A549 treated with DMSO at 1 μM for 4 hours (cell line): ENCODE results near the gene SMCO1. TPM values are rescaled to one million over a fixed set of nuclear protein-coding genes. Genes with fewer than 3 reads are reported as not detected.

ENCODE experiments used
- total RNA-seq: library from RNA; stranded (reverse); fragments of 200-300 nt; extraction: Qiagen RNA extraction; gene quantifications from 5 replicates; pipeline ENCODE4 v1.2.3, GENCODE V29; 2022; ENCODE audit warnings: low read depth

Gene SMCO1, protein sequence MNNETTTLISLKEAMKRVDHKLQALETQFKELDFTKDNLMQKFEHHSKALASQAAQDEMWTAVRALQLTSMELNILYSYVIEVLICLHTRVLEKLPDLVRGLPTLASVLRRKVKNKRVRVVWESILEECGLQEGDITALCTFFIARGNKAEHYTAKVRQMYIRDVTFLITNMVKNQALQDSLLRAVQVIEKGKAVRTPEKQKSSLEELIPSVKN
- total RNA-seq, result not detected in 5 replicates

DNA sequence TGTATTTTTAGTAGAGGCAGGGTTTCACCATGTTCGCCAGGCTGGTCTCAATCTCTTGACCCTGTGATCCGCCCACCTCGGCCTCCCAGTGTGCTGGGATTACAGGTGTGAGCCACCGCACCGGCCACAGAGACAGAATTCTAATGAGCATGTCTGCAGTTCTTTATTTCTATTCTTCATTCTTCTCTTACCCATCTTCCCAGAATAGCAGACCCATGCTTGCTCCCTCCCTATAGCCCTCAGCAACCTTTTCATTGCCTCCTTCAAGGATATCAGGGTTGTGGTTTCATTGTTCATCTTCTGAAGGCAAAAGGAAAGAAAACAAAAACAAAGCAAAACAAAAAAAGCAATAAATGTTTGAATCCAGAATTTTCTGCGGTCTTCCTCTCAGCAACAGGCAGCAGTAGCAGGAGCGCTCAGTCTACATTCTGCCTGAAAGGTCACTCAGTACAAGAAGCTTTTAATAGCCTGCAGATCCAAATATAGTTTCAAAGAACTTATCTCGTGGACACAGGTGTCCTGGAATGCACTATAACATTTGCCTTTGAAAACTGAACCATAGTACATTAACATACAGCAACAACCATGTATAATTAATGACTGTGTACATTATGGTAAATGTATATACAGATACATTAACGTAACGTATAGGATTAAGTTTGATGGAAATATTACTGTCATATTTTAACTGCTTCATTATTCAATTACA lies at the start of gene SMCO1:
Gene SMCO1 (minus strand): TSS at position 434 of the 709 bp plus-strand sequence. CDS start 137 bp downstream, at position 297.

DNA sequence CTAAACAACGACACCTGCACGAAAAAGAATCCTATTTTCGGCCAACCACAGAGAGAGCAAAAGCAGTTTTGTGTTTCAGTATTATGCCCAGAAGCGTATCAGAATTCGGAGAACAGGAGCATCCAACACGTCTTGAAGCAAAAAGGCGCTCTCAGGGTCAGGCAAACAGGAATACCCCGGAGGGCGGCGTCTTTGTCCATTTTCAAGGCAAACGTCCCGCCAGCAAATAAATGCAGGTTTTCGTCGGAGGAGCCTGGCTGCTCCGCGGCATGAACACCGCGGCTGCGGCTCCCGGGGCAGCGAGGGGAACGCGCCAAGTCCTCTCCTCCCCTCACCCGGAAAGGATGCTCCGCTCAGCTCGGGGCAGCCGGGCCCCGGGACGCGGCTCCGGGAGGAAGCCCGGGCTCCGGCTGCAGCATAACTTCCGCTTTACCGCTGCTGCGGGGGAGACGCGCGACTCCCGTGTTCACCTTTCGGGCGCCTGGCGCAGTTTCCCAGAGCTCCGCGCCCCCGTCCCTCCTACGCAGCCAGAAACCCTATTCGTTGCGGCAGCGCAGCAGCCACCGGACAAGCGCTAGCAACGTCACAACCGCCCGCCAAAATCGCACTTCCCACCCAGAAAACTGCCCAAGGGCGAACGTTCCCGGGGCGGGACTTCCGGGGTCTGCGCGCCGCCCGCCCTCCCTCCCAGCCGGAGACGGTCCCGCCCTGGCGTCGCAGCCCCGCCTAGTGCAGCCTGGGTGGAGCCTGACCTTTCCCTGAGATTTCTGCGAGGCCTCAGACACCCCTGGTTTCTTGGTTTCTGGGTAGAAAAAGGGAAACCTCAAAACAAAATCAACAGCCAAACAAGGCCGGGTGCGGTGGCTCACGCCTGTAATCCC lies 11.7 kb downstream of the SMCO1 start, which contains the start of gene RNF168:
Gene RNF168 (minus strand): TSS at position 573 of the 881 bp plus-strand sequence. CDS start 595 bp downstream, outside the sequence.

Other genes starting within 250 kb of the SMCO1 start
- gene PCYT1A, start 227.6 kb downstream of the SMCO1 start, total RNA-seq, result 32.1 to 39.9 TPM (median 35.5 TPM) in 5 replicates
- 22.4 to 27.9 TPM (median 23.8 TPM) in 5 replicates for gene DYNLT2B, start 197.1 kb downstream of the SMCO1 start, total RNA-seq
- gene TM4SF19, start 177.0 kb downstream of the SMCO1 start, total RNA-seq, result 7.4 to 12.7 TPM (median 11.1 TPM) in 5 replicates
- 7.5 to 12.3 TPM (median 10.2 TPM) in 5 replicates for gene UBXN7, start 82.9 kb downstream of the SMCO1 start, total RNA-seq
- gene RNF168, start 11.6 kb downstream of the SMCO1 start, total RNA-seq, result 5.1 to 6.4 TPM (median 5.6 TPM) in 5 replicates
- gene WDR53, start 53.2 kb upstream of the SMCO1 start, total RNA-seq, result 8.7 to 12.1 TPM (median 10.2 TPM) in 5 replicates
- gene FBXO45, start 53.3 kb upstream of the SMCO1 start, total RNA-seq, result 7.0 to 8.6 TPM (median 8.0 TPM) in 5 replicates
- 0.04 TPM in 1 of 5 replicates, not detected in the others for gene NRROS, start 124.3 kb upstream of the SMCO1 start, total RNA-seq
- gene CEP19, start 196.9 kb upstream of the SMCO1 start, total RNA-seq, result 2.2 to 3.4 TPM (median 3.1 TPM) in 5 replicates
- 27.6 to 34.3 TPM (median 31.5 TPM) in 5 replicates for gene PIGX, start 197.0 kb upstream of the SMCO1 start, total RNA-seq
- gene PAK2, start 224.5 kb upstream of the SMCO1 start, total RNA-seq, result 32.4 to 46.2 TPM (median 40.8 TPM) in 5 replicates